Measurements from ENCODE around the gene DTL.

Gene DTL

DNA sequence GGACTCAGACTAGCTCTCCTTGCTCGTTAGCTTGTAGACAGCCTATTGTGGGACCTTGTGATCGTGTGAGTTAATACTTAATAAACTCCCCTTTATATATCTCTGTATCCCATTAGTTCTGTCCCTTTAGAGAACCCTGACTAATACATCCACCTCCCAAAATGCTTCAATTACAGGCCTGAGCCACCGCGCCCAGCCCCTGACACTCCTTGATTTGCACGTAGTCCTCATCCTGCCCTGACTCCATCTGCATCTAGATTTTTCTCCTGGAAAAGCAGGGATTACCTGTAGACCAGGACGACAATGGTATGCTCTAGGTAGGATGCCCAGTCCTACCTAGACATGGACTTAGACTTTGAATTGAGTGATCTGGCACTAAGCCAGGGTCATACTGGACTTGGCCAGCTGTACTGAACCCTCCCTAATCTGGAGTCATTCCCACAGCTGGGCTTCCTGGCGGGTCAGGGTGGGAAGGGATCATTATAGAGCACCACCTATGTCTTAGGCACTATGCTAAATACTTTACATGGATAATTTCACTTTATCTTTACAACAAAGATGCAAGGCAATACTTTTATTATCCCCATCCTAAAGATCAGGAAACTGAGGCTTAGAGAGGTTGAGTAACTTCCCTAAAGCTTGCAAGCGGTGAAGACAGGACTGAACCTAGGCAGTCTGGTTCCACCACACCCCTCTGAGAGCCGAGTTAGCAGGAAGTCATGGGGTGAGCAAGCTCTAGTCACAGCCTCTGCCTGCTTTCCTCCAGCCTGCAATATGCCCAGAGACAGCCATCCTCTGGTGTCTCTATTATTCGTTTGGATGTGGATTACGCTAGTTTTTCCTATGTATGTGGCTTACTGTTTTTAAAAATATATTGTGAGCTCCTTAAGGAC, 89.4 kb downstream of the DTL start:
- DNase-seq (ENCODE audit: low read depth in 2 of 3, low spot score in 1 of 3): no peak

GRCh38 chr1:212125654-212126053, 90.1 kb downstream of the DTL start:
- DNase-seq (ENCODE audit: low read depth in 2 of 3, low spot score in 1 of 3): no peak

- no peak for DNase-seq (ENCODE audit: low read depth in 2 of 3, low spot score in 1 of 3)
Observed at GRCh38 chr1:212127221-212127620, 91.7 kb downstream of the DTL start.

DNA sequence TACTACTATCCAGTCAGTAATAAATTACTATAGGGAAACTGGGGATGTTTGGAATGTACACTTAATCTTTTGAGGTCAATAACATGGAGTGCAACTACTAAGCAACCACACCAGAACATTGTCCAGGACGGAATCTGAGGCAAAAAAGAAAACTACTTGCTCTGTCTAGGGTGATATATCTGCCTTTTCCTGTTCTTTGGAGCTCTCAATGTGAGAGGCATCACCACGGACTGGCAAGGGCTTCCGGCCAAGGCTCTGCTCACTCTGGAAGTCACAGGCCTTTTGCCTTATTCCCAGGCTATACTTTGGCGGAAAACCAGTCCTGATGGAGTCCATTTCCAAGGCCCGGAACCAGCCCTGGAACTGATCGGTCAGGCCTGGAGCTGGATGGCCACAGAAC, 94.2 kb downstream of the DTL start:
- DNase-seq (ENCODE audit: low read depth in 2 of 3, low spot score in 1 of 3): no peak

DNA sequence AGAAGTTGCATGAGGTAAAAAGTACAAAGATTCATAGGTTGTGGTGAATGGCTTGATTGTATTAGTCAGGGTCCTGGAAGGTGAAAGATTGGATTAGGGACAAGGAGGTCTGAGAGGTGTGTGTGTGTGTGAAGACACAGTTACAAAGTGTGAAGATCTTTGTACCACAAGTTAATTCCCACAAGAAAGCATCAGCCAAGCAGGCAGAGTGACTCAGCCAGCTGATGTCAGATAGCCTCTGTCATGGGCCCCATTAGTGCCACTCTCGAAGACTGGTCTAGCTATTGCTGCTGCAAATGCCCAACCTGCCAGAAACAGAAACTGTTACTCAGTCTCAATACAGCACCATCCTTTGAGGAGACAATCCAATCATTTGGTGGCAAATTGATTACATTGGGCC, 96.5 kb downstream of the DTL start:
- DNase-seq (ENCODE audit: low read depth in 2 of 3, low spot score in 1 of 3): no peak

GRCh38 chr1:212133319-212133718, 97.8 kb downstream of the DTL start:
- DNase-seq (ENCODE audit: low read depth in 2 of 3, low spot score in 1 of 3): no peak

- DNase-seq (ENCODE audit: low read depth in 2 of 3, low spot score in 1 of 3): no peak
Observed at GRCh38 chr1:212135166-212135565, 99.6 kb downstream of the DTL start.

- no peak for DNase-seq (ENCODE audit: low read depth in 2 of 3, low spot score in 1 of 3)
Observed at GRCh38 chr1:212137854-212138253, 102.3 kb downstream of the DTL start.

DNA sequence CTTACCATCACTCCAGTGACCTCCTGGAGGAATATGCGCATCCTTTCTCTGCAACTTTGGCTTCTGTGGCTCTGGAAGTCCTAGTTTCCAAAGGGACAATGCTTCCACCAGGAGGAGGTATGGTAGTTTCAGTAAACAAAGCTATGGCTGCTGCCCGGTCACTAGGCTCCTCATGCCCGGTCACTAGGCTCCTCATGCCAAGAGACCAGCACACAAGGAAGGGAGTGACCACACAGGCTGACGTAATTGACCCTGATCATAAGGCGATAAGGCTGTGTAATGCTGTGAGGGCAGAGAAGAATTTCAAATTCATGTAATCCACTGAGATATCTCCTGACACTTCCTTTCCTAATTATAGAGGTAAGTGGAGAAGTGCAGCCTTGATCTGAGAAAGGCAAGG, 102.9 kb downstream of the DTL start:
- no peak for DNase-seq (ENCODE audit: low read depth in 2 of 3, low spot score in 1 of 3)

DNA sequence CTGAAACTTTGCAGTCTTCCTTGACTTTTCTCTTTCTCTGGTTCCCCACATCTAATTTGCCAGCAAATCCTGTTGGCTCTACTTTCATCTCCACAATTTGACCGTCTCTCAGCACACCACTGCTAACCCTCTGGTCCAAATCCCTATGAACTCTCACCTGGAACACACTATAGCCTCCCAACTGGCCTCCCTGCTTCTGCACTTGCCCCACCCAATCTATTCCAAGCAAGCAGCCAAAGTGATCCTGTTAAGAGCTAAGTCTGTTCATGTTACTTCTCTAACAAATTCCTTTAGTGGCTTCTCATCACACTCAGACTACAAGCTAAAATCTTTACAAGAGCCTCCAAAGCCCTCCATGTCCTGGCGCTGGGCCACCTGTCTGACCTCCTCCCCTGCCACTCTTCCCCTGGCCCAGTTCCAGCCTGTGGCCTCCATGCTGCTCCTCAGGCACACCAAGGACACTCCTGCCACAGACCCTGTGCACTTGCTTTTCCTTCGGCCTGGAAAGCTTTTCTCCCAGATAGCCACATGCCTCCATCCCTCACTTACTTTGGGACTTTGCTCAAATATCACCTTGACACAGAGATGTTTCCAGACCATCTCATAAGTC, 104.1 kb downstream of the DTL start:
- DNase-seq (ENCODE audit: low read depth in 2 of 3, low spot score in 1 of 3): no peak

DNA sequence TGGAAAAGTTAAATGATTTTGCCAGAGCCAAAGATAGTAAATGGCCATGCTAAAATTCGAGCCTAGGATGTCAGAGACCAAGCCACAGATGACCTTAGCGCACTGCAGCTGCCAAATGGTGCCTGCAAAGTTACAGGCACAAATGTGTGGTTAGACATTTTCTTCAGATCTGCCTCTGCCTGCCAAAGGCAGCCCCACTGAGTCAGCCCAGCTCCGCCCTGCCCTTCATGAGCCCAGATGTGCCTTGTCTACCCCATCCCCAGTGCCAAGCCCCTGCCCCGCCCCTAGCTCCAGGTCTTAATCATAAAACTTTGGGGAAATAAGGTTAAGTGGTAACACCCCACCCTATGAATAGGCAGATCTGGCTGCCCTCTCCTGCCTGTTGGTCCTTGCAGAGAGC, 105.9 kb downstream of the DTL start:
- no peak for DNase-seq (ENCODE audit: low read depth in 2 of 3, low spot score in 1 of 3)

DNA sequence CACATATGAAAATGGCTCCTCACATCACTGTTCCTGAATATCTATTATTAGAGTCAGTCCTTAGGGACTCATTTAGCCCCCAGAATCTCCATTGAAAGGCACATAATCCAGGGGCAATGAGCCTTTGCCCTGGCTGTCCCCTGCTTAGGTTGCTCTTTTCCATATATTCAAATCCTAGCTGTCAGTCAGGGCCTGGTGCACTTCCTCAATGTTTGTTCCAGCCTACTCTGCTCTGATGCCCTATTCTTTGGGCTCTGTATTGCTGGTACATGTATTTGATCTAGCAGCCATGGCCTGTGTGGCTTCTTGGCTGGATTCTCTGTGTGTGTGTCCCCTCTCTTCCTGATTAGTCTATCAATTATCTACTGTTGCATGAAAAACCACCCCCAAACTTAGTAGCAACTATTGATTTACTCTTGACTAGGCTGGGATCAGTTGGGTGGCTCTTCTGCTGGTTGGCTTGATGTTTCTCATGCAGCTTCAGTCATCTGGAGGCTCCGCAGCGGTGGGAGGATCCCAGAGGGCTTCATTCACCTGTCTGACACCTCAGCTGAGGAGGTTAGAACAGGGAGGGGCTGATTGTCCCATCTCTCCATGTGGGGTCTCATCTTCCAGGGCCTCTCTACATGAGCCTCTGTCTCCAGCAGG, 107.5 kb downstream of the DTL start:
- DNase-seq (ENCODE audit: low read depth in 2 of 3, low spot score in 1 of 3): no peak

DNA sequence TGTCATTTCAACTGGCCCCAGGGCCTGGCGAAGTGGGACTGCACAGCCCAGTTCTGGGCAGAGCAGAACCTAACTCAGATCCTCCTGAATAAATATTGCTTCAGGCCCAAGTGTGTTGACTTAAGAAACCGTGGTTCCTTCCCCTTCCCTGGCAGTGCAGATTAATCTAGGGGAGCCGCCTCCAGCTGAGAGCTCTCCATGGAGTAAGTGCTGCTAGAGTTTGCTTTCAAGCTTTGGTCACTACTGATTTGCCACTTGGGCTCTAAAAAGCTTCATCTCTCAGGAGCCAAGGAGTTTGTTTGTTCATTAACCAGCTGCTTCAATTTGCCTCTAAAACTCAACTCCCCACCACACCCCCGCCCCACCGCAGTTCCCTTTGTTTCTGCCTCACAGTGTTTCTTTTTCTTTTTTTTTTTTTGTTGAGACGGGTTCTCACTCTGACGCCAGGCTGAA, 112.1 kb downstream of the DTL start:
- DNase-seq (ENCODE audit: low read depth in 2 of 3, low spot score in 1 of 3): no peak

DNA sequence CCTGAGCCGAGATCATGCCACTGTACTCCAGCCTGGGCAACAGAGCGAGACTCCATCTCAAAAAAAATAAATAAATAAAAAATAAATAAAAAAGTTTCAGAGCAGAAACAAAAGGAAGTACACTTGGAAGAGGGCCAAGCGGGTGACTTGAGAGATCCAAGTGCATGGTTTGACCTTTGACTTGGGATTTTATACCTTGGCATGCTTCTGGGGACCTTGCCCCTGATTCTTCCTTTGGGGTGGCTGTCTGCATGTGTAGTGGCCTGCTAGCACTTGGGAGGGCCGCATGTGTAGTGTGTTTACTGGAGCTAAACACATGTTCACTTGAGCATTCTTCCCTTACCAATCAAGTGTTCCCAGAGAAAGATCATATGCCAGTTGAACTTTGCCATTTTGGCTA, 114.0 kb downstream of the DTL start:
- no peak for DNase-seq (ENCODE audit: low read depth in 2 of 3, low spot score in 1 of 3)

- no peak for DNase-seq (ENCODE audit: low read depth in 2 of 3, low spot score in 1 of 3)
Observed at GRCh38 chr1:212152308-212152693, 116.8 kb downstream of the DTL start.

DNA sequence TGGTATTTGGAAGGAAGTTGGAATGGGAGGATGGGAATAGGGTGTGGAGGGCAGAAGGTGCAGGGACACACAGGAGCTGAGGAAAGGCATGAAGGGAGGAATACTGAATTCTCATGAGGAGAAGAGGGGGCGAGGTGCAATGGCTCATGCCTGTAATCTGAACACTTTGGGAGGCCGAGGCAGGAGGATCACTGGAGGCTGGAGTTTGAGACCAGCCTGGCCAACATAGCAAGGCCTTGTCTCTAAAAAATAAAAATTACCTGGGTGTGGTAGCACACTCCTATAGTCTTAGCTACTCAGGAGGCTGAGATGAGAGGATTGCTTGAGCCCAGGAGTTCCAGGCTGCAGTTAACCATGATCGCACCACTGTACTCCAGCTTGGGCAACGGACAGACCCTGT, 117.3 kb downstream of the DTL start:
- no peak for DNase-seq (ENCODE audit: low read depth in 2 of 3, low spot score in 1 of 3)

DNA sequence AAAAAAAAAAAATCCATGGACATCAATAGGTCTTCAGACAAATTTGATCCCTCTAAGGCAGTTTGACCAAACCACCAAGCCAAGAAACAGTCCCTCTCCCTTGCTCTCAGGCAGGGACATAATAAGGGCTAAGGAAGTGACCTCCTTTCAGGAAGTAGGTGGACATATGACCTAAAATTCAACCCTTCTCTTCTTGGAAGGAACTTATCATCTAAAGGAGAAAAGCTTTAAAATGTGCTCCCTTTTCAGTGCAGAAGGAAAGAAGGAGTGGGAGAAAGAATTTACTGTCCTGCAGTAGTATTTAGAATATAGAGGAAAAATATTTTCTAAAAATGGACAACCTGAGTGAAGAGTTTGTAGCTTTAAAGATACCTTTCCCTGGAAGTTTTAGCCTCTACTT, 118.1 kb downstream of the DTL start:
- DNase-seq (ENCODE audit: low read depth in 2 of 3, low spot score in 1 of 3): no peak

Data from stimulated activated CD4-positive, alpha-beta T cell treated with anti-CD3 and anti-CD28 coated beads, Interleukin-12 subunit alpha, Interleukin-12 subunit beta, amount 100 ng/mL, for 48 hours (primary cell).